Stimulated activated naive CD8-positive, alpha-beta T cell treated with anti-CD3 and anti-CD28 coated beads, Interleukin-15, Interleukin-2, amounts not matched to agents 100 ng/mL and 50 ng/mL, for 24 hours (primary cell): ENCODE measurements around the gene GGCT.
"Not testable (repeated sequence)": the region's sequence is repeated elsewhere in the genome, so short reads cannot be mapped to it uniquely, and the experiment has no call there.

Source experiments
- H3K27ac Mint-ChIP-seq: one replicate; pipeline ENCODE4 v1.8.0; 2021; ENCODE audit warnings: mild to moderate bottlenecking, mixed read lengths
- H3K27me3 Mint-ChIP-seq: one replicate; pipeline ENCODE4 v1.8.0; 2021; ENCODE audit warnings: mixed read lengths
- H3K36me3 Mint-ChIP-seq: one replicate; pipeline ENCODE4 v1.8.0; 2021; ENCODE audit warnings: low read depth, mixed read lengths
- H3K4me1 Mint-ChIP-seq: one replicate; pipeline ENCODE4 v1.8.0; 2021; ENCODE audit warnings: low read depth, mixed read lengths
- H3K4me3 Mint-ChIP-seq: one replicate; pipeline ENCODE4 v1.8.0; 2021; ENCODE audit warnings: mild to moderate bottlenecking, mixed read lengths
- H3K9me3 Mint-ChIP-seq: one replicate; pipeline ENCODE4 v1.8.0; 2021; ENCODE audit warnings: mixed read lengths

The GGCT gene

GRCh38 chr7:30509171-30509857 is 4.7 kb upstream of the GGCT start:
- H3K9me3 Mint-ChIP-seq, H3K27me3 Mint-ChIP-seq, H3K4me3 Mint-ChIP-seq, H3K27ac Mint-ChIP-seq, H3K36me3 Mint-ChIP-seq: not testable (repeated sequence)
- H3K4me1 Mint-ChIP-seq: peaks cover 11% of the 10 kb centered on the region

- not testable (repeated sequence) for H3K27me3 Mint-ChIP-seq, H3K4me3 Mint-ChIP-seq, H3K9me3 Mint-ChIP-seq, H3K27ac Mint-ChIP-seq, H3K36me3 Mint-ChIP-seq
- peaks cover 27% of the 10 kb centered on the region for H3K4me1 Mint-ChIP-seq
Observed at GRCh38 chr7:30507346-30507900, 2.8 kb upstream of the GGCT start.

- H3K36me3 Mint-ChIP-seq: peaks cover 17% of the 10 kb centered on the region
- peaks cover 43% of the 10 kb centered on the region for H3K4me1 Mint-ChIP-seq
- H3K9me3 Mint-ChIP-seq: no peaks in the 10 kb centered on the region
- no peaks in the 10 kb centered on the region for H3K27me3 Mint-ChIP-seq
- peak overlapping the region; percentile 89 for H3K4me3 Mint-ChIP-seq
- H3K27ac Mint-ChIP-seq: peak overlapping the region; percentile 92
Observed at GRCh38 chr7:30505174-30505697, 607 bp upstream of the GGCT start.

GRCh38 chr7:30503274-30504212 is 1.1 kb downstream of the GGCT start:
- peaks cover 45% of the 10 kb centered on the region for H3K4me1 Mint-ChIP-seq
- peak overlapping the region; percentile 89 for H3K4me3 Mint-ChIP-seq
- H3K9me3 Mint-ChIP-seq: no peaks in the 10 kb centered on the region
- no peaks in the 10 kb centered on the region for H3K27me3 Mint-ChIP-seq
- H3K27ac Mint-ChIP-seq: peak overlapping the region; percentile 92
- peaks cover 29% of the 10 kb centered on the region for H3K36me3 Mint-ChIP-seq

- Mint-ChIP-seq H3K27me3 (no peaks in the 10 kb centered on the region), H3K9me3 (no peaks in the 10 kb centered on the region), H3K27ac (no peak overlapping the region), H3K36me3 (peaks cover 31% of the 10 kb centered on the region), H3K4me1 (peaks cover 45% of the 10 kb centered on the region), H3K4me3 (peak overlapping the region; percentile 89)
Observed at GRCh38 chr7:30502470-30503251, 2.0 kb downstream of the GGCT start.

- peaks cover 45% of the 10 kb centered on the region for H3K4me1 Mint-ChIP-seq
- no peaks in the 10 kb centered on the region for H3K9me3 Mint-ChIP-seq
- no peak overlapping the region for H3K27ac Mint-ChIP-seq
- H3K4me3 Mint-ChIP-seq: no peak overlapping the region
- H3K27me3 Mint-ChIP-seq: no peaks in the 10 kb centered on the region
- H3K36me3 Mint-ChIP-seq: peaks cover 40% of the 10 kb centered on the region
Observed at GRCh38 chr7:30501264-30501663, 3.4 kb downstream of the GGCT start.

- Mint-ChIP-seq H3K9me3 (peaks cover 20% of the 10 kb centered on the region), H3K36me3 (peaks cover 37% of the 10 kb centered on the region), H3K4me3 (no peak overlapping the region), H3K27me3 (peaks cover 6% of the 10 kb centered on the region), H3K4me1 (no peaks in the 10 kb centered on the region), H3K27ac (no peak overlapping the region)
Observed at GRCh38 chr7:30493228-30493627, 11.4 kb downstream of the GGCT start.

GRCh38 chr7:30491417-30491816 is 13.2 kb downstream of the GGCT start:
- Mint-ChIP-seq H3K27ac (no peak overlapping the region), H3K27me3 (peaks cover 6% of the 10 kb centered on the region), H3K4me1 (no peaks in the 10 kb centered on the region), H3K4me3 (no peak overlapping the region), H3K9me3 (peaks cover 20% of the 10 kb centered on the region), H3K36me3 (peaks cover 28% of the 10 kb centered on the region)

- H3K4me3 Mint-ChIP-seq: no peak overlapping the region
- peaks cover 16% of the 10 kb centered on the region for H3K9me3 Mint-ChIP-seq
- H3K27me3 Mint-ChIP-seq: peaks cover 6% of the 10 kb centered on the region
- H3K4me1 Mint-ChIP-seq: no peaks in the 10 kb centered on the region
- H3K36me3 Mint-ChIP-seq: peaks cover 7% of the 10 kb centered on the region
- no peak overlapping the region for H3K27ac Mint-ChIP-seq
Observed at GRCh38 chr7:30487371-30487770, 17.3 kb downstream of the GGCT start.

GRCh38 chr7:30485667-30486066 is 19.0 kb downstream of the GGCT start:
- H3K4me3 Mint-ChIP-seq: no peak overlapping the region

GRCh38 chr7:30481416-30481815 is 23.2 kb downstream of the GGCT start:
- H3K4me3 Mint-ChIP-seq, H3K27me3 Mint-ChIP-seq, H3K9me3 Mint-ChIP-seq, H3K36me3 Mint-ChIP-seq, H3K27ac Mint-ChIP-seq: not testable (repeated sequence)
- H3K4me1 Mint-ChIP-seq: peaks cover 32% of the 10 kb centered on the region

More at GRCh38 chr7:30485667-30486066, 19.0 kb downstream of the GGCT start:
- Mint-ChIP-seq H3K27ac (no peak overlapping the region), H3K36me3 (no peaks in the 10 kb centered on the region), H3K27me3 (no peaks in the 10 kb centered on the region), H3K4me1 (no peaks in the 10 kb centered on the region), H3K9me3 (no peaks in the 10 kb centered on the region)

- Mint-ChIP-seq H3K27ac (peak overlapping the region; percentile 84), H3K4me3 (peak overlapping the region; percentile 91), H3K36me3 (peaks cover 5% of the 10 kb centered on the region), H3K9me3 (no peaks in the 10 kb centered on the region), H3K4me1 (peaks cover 51% of the 10 kb centered on the region), H3K27me3 (no peaks in the 10 kb centered on the region)
Observed at GRCh38 chr7:30479202-30480120, 25.2 kb downstream of the GGCT start.

- no peaks in the 10 kb centered on the region for H3K9me3 Mint-ChIP-seq
- H3K27ac Mint-ChIP-seq: peak within 1 kb of the TSS; percentile 84
- peak within 1 kb of the TSS; percentile 91 for H3K4me3 Mint-ChIP-seq
- no peaks in the 10 kb centered on the region for H3K27me3 Mint-ChIP-seq
- peaks cover 8% of the 10 kb centered on the region for H3K36me3 Mint-ChIP-seq
- peaks cover 60% of the 10 kb centered on the region for H3K4me1 Mint-ChIP-seq
Observed at GRCh38 chr7:30478349-30479201, 26.1 kb downstream of the GGCT start, which contains the start of gene NOD1. Gene NOD1 (minus strand): TSS chr7:30478784. CDS start chr7:30456921, 21,863 bp downstream.
